Posterior cingulate gyrus (tissue), 11 donors: Measurements from ENCODE around the gene PPCDC.

Experiments
- DNase-seq, 10 donors: peaks; one replicate each; pipeline versions ENCODE4 v3.0.0 to v3.0.0-alpha.2; 2020 to 2021; ENCODE audit warnings: mixed read lengths in 3 of 10
- intact Hi-C: fragments of 100-400 bp; cut with DNase I; formaldehyde crosslinking; loops from one replicate; pipeline ENCODE4 v1.15.1; 2023

Gene PPCDC

GRCh38 chr15:75023181-75023871 lies at the start of gene PPCDC:
Gene PPCDC (plus strand): TSS chr15:75023590. CDS start chr15:75028319, 4,729 bp downstream.
- intact Hi-C loops = no loop called here
- peak; percentile 92 to 99 (median 97) for DNase-seq

DNA sequence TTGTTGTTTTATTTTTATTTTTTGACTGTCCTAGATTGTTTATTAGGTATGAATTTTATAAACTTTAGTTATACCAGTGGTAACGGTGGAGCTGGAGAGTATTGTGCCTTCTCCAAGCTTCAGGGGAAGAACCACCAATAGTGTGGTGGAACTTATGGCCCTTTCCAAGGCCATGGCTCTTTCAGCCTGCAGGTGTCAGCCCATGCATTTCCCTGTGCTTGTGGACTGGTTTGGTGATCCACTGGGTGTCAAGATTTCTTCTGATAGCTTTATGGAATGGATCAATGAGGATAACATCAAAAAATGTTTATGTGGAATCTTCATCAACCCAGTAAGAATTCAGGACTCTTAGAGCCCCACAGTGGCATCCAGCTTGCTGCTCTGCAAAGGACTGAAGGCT lies 47.2 kb upstream of the PPCDC start:
- DNase-seq = peak in 2 of 10 donors; percentile 3 to 49
- intact Hi-C loops = no loop called here

DNA sequence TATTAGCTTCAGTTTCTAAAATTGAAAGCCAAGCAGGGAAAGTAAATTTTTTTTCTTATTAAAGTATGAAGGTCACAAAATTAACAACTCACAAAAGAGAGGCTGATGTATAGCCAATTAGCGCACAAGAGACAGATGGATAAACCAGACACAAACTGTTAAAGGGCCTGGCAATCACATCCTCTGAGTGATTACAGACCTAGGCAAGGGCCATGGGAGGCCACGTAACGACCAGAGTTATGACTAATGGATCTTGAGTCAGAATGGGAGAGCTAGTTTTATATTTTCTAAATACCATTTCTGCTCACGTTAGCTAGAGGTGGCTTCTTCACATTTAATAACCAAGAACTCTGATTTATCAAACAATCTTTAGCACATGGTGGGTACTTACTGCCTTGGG lies 45.8 kb upstream of the PPCDC start:
- peak in 1 of 10 donors; percentile 1 for DNase-seq
- intact Hi-C loops = no loop called here

- intact Hi-C loops = no loop called here
- peak in 1 of 10 donors; percentile 1 for DNase-seq
These were observed 45.3 kb upstream of the PPCDC start for GRCh38 chr15:74978077-74978476.

DNA sequence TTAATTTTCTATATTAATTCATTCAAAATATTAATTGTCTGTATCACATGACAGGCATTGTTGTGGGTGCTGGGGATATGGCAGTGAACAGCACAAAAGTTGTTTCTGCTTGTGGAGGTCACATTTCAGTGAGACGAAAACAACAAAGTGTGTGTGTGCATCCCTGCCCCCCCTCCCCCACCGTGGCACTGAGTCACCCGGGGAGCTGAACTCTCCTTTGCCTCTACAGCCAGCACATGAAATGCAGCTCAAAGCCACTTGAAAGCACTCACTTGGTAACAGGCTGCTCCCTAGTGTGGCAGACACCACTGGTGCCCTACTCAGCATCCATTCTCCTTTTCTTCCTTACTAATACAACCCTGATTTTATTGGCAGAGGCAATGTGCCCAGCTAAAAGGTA lies 44.9 kb upstream of the PPCDC start:
- intact Hi-C loops = no loop called here
- DNase-seq = peak in 4 of 10 donors; percentile 12 to 65 (median 52)

- intact Hi-C loops = no loop called here
- DNase-seq = no peak
These were observed 41.2 kb upstream of the PPCDC start for GRCh38 chr15:74982183-74982582.

GRCh38 chr15:74983725-74984231 lies 39.6 kb upstream of the PPCDC start:
- DNase-seq = no peak
- intact Hi-C loops = no loop called here

DNA sequence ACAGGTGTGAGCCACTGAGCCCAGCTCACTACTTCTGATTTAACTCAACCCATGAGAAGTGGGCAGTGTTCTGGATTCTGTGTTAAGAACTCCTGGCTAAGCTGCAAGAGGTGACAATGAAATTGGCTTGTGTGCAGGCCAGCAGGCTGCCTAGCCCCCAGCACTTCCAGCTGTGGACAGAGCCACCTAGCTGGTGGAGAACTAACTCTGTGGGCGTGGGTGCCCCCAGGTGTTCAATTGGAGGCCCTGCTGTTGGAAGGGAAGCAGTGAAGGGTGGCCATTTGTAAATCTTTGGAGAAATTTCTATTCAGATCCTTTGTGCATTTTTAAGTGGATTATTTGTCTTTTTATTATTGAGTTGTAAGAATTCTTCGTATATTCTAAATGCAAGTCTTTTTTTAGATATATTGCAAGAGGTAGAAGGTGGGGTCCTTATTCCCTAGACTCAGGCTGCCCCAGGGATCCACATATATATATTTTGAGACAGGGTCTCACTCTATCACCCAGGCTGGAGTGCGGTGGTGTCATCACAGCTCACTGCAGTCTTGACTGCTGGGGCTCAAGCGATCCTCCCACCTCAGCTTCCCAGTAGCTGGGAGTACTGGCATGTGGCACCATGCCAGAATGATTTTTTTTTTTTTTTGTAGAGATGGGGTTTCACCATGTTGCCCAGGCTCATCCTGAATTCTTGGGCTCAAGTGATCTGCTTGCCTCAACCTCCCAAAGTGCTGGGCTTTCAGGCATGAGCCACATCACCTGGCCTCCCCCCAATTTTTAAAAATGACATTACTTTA lies 35.2 kb upstream of the PPCDC start:
- intact Hi-C loops = no loop called here
- peak in 3 of 10 donors; percentile 10 to 67 (median 55) for DNase-seq

DNA sequence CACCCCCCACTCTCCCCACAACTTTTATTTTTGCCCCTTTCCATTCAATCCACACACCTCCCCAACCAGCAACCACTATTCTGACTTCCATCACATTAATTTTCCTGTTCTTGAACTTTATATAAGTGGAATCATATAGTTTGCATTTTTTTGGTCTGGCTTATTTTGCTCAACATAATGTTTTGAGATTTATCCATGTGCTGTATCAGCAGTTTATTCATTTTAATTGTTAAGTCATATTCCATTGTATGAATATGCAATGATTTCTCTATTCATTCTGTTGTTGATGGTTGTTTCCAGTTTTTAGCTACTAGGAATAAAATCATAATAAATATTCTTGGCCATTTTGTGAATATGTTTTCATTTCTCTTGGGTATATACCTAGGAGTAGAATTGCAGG lies 33.9 kb upstream of the PPCDC start:
- intact Hi-C loops = no loop called here
- DNase-seq = no peak

DNA sequence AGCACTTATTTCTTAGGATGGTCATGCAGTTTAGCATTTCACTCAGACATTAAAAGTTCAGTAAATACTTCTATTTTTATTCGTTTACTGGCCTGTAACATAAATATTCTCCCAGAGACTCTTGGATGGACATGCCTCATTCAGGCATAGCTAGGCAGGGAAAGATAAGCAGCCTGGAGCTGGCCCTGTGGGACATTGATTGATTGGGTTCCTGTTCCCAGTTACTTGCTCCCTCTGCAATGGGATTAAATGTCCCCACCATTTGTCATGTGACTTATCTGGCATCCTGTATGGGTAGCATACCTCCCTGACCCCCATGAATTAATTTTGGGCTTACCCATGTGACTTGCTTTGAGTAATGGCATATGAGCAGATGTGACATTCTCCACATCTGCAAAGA lies 30.8 kb upstream of the PPCDC start:
- intact Hi-C loops = no loop called here
- no peak for DNase-seq

GRCh38 chr15:74994236-74994635 lies 29.2 kb upstream of the PPCDC start:
- intact Hi-C loops = loop anchor here (1.0 kb wide), 1 partner anchor 38 kb away; the partner anchor contains the start of gene RPP25
- DNase-seq = peak in 8 of 10 donors; percentile 11 to 91 (median 37)

- intact Hi-C loops = loop anchor here (1.0 kb wide), 1 partner anchor 38 kb away; the partner anchor contains the start of gene RPP25
- no peak for DNase-seq
These were observed 28.7 kb upstream of the PPCDC start for GRCh38 chr15:74994685-74995084.

GRCh38 chr15:74995182-74995778 lies 28.1 kb upstream of the PPCDC start, which contains the start of gene SCAMP5:
Gene SCAMP5 (plus strand): TSS chr15:74995563. CDS start chr15:75011840, 16,277 bp downstream.
- intact Hi-C loops = no loop called here
- DNase-seq = peak; percentile 92 to 99 (median 96)

DNA sequence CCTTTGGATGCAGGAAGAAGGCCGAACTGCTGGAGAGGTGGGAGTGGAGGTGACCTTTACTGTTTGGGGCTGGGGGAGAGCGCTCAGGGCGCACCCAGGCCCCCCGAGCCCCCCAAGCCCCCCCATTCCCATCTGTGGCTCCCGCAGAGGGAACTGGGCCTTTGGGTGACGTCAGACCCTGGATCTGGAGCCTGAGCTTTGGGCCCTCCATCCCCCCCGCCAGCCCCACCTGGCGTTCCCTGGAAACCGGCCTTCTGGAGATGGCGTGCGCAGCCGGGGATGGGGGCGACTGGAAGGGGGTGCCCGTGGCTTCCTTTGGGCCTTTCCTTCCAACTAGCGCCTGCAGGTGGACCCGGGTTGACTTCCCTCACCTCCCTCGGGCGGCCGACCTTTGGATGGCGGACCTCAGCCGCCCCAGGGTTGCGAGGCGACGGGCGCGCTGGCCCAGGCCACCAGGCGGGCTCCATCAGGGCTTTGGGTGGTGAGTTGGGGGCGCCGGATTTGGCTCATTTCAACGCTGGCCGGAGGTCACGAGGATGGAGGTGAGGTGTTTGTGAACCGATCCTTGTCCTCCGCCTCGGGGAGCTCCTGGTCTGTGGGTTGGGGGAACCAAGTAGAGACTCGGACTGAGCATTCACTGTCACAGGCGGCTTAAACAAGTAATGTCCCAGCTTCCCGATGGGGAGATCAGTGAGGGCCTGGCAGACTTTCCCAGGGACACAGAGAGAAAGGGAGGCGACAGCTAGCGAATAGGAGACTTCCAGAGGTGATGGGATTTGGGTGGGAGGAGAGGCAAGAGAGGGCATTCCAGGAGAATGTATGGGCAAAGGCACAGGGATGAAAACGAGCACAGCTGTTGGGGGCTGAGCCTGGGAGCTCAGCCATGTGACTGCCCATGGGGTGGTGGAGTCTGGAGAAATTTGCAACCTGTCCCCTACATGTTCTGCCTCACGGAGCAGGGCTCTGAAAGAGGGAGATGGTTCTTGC lies 27.3 kb upstream of the PPCDC start:
- intact Hi-C loops = no loop called here
- peak; percentile 34 to 94 (median 63) for DNase-seq

DNA sequence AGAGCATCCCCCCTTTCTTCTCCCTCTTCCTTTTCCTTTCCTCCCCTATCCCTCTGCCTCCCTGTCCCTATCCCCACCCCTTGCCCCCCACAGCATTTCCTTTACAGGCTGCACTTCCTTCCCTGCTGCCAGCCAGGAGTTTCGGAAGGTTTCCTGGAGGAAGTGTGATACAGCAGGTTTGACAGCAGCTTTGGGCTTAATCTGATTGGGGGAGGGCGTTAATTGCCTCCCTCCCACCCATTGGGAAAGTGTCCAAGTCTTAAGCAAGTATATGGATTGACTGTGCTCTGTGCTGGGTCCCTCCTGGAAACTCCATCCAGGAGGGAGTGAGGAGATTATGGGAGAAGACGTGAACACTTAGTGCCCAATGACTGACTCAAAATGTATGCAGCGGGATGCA lies 26.2 kb upstream of the PPCDC start:
- DNase-seq = peak in 1 of 10 donors; percentile 18
- intact Hi-C loops = no loop called here

GRCh38 chr15:74997543-74997942 lies 25.8 kb upstream of the PPCDC start:
- peak in 2 of 10 donors; percentile 38 to 52 for DNase-seq
- intact Hi-C loops = no loop called here

- intact Hi-C loops = no loop called here
- DNase-seq = peak in 1 of 10 donors; percentile 52
These were observed 22.1 kb upstream of the PPCDC start for GRCh38 chr15:75001310-75001709.

DNA sequence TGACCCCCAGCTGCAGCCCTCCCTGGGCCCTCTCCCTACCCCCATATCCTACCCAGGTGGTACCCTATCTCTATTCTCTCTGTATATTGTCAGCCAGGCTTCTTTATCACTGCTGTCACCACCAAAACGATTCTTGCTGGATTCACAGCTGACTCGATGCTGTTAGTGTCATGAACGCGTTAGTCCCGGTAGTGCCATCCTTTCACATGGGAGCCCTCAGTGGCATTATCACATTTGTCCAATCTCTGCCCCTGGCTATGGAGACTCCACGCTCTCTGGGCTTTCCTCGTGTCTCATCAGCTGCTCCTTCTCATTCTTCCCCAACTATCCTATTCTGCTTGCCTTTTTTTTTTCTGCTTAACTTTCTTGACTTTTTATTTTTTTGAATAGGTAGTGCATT lies 21.0 kb upstream of the PPCDC start:
- DNase-seq = peak in 1 of 10 donors; percentile 4
- intact Hi-C loops = no loop called here

- intact Hi-C loops = no loop called here
- peak in 2 of 10 donors; percentile 20 to 70 for DNase-seq
These were observed 16.2 kb upstream of the PPCDC start for GRCh38 chr15:75007216-75007615.

DNA sequence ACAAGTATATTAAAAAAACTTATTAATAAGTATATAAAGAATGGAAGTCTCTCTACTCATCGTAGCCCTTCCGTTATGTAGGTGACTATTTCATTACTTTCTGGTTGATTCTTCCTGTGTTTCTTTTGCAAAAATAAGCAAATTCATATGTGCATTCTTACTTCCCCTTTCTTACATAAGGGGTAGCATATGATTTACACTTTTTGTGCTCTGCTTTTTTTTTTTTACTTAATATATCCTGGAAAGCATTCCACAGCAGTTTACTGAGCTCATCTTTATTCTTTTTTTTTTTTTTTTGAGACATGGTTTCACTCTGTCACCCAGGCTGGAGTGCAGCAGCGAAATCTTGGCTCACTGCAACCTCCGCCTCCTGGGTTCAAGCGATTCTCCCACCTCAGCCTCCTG lies 15.2 kb upstream of the PPCDC start:
- DNase-seq = peak in 1 of 10 donors; percentile 22
- intact Hi-C loops = no loop called here
